GM18507 (cell line): ENCODE data around the gene MRTO4.
"Not testable (repeated sequence)": the region's sequence is repeated elsewhere in the genome, so short reads cannot be mapped to it uniquely, and the experiment has no call there.

ENCODE experiments used
- DNase-seq: peaks from one replicate; pipeline ENCODE4 v3.0.0; 2011; ENCODE audit warnings: low read depth; ENCODE audit not compliant: insufficient read length; ENCODE audit errors: extremely low spot score
- FAIRE-seq: peaks from 2 replicates; lab custom pipeline; 2011; peaks lifted over from hg19 to GRCh38; lab: Jason Lieb, UNC

Gene MRTO4

DNA sequence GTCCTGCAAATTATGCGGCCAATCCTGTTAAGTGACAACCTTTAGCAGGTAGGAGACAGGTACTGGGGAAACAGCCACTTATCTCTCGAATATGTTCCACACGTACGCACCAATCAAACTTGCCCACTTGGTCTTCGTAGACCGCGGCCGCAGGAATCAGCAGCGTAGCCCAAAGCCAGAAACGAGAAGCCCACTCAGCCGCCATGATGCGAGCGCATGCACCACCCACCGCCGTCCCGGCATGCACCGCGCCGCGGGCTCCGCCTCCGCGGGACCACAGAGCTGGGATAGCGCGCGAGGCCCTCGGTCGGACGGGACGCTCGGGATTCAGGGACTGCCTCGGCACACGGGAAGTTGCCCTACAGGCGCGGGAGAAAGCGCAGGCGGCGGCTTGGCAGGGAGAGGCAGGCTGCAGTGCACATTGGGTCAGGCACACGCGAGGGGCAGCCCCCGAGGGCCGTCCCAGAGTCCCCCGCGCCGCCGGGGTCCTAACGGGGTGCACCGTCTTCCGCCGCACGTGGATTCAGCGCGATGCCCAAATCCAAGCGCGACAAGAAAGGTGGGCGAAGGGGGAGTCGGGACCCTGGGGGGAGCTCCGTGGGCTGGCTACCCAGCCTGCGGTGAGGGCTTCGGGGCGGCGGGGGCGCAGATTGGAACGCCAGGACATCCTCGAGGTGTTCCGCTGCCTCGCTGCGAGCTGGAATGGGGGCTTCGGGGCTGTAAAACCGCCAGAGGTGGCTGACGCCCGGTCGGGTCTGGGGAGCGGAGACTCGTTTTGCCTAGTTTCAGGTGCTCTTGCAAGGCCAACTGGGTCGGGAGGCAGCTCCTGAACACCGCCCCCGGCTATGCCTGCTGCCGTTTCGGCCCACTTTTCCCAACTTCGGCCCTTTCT lies at the start of gene MRTO4, which contains the start of gene EMC1:
Gene MRTO4 (plus strand): TSS at position 501 of the 892 bp plus-strand sequence. CDS start 31 bp downstream, at position 532.
Gene EMC1 (minus strand): TSS at position 220 of the 892 bp plus-strand sequence. CDS start 15 bp downstream, at position 205.
- FAIRE-seq (peak; percentile 92), DNase-seq (peak; percentile 89)

DNA sequence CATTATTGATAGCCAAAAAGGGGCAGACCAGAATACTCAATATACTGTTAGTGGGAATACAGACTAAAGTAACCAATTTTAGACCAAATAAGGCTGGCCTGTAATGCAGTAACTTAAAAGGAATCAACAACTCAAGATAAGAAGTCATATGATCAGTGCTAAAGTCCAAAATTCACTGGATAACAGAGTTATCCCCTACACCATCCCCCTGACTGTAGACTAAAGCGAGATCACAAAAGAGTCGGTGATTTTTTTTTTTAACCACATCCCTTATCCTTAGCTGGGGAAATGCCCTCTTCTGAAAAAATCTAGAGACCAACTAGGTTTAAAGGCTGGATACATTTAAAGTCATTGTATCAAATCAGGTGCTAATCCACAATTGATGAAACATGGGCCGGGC lies 49.2 kb upstream of the MRTO4 start:
- DNase-seq (no peak), FAIRE-seq (no peak)

DNA sequence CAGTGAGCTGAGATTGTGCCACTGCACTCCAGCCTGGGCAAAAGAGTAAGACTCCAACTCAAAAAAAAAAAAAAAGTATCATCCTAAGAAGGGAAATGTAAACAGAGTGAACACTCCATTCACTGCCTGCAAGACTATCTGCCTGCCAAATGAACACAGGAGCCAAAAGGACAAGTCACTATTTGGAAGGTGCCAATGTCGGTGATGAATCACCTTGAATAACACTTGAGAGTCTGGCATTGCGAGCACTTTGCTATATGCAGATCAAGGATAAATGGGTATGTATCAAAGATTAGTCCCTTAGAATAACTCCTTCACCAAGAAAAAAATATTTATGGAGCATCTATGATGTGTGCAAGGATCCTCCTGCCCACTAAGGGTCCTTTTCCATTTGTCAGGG lies 48.2 kb upstream of the MRTO4 start:
- FAIRE-seq: no peak

DNA sequence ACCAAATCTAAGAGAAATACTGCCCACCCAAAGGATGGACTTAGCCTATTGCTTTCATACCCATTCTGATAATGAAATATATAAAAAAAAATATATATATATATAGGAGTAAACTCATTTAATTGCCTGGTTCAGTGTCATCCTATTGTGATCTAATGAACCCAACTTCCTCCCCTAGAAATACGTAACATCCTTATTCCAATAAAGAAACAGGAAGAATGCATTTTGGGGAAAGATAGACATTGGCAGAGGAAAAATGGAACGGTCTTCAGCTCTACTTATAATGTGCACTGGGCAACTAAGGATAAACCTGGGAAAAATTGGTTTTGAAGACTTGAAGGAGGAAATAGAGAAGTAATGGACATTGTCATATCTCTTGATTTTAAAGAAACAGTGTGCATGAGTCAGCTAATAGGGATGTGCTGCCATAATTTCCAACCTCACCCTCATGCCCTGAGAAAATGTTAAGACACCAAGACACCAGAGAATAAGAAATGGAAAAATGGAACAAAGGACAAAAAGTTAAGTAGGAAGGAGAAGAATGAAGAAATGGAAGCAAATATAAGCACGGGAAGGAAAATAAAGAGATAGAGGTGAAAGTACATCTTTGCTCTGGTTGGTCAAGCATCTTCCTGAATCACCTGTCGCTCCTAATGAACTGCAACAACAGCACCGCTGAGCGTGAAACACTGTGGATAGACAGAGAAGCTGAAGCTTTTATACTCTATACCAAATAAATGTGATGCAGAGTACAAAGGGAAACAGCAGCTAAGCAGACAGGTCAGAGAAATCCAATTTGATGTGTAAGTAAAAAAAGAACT lies 46.9 kb upstream of the MRTO4 start:
- FAIRE-seq (no peak), DNase-seq (no peak)

More for the DNA sequence above, 48.2 kb upstream of the MRTO4 start:
- no peak for DNase-seq

DNA sequence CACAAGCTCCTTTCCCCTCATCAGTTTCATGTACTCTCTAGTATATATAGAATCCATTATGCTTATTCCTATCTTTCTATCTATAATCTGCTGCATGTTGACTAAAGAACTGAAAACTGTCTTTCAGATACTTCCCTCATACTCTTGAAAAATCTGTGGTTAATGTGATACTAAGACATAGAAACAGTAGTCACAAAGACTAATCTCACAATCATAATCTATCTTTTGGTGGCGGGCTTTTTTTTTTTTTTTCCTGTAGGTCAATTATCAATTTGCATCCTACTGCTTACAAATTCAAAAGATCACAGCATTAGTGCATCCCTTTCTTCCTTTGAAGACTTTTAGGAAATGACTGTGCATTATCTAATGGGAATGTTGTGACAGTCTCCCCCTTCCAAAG lies 46.2 kb upstream of the MRTO4 start:
- peak; percentile 11 for DNase-seq
- FAIRE-seq: no peak

DNA sequence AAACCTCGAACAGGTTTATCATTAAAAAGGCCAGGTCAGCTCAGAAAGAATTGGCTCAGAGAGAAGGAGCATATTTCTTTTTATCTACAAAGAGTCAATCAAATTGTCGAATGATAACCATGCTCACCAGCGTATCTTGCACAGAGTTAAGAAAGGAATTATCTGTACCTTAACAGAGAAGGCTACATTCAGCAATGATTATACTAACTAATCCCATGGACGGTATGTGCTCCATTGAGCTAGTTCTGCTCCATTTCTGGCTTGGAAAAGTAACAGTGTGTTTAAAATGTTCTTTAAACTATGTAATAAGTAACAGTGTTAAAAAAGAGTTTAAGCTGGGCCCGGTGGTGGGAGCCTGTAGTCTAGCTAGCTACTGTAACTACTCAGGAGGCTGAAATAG lies 45.8 kb upstream of the MRTO4 start:
- FAIRE-seq: no peak
- DNase-seq: no peak

DNA sequence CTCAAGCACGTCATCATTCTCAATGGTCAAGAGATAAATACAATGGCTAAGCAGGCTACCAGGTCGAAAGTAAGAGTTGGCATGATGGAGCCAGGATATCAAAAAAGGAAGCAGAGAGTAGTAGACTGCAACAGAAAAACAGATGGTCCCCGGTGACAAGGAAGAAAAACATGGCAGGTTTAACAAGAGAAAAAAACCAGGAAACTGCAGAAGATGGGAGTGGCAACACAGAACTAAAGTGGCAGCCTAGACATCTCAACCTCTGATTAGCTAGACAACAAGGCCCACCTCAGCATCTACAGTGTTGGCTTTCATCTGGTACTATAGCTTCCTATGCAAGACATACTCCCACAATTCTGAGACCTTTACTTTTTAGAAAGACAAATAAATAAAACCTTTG lies 44.7 kb upstream of the MRTO4 start:
- DNase-seq (no peak), FAIRE-seq (no peak)

DNA sequence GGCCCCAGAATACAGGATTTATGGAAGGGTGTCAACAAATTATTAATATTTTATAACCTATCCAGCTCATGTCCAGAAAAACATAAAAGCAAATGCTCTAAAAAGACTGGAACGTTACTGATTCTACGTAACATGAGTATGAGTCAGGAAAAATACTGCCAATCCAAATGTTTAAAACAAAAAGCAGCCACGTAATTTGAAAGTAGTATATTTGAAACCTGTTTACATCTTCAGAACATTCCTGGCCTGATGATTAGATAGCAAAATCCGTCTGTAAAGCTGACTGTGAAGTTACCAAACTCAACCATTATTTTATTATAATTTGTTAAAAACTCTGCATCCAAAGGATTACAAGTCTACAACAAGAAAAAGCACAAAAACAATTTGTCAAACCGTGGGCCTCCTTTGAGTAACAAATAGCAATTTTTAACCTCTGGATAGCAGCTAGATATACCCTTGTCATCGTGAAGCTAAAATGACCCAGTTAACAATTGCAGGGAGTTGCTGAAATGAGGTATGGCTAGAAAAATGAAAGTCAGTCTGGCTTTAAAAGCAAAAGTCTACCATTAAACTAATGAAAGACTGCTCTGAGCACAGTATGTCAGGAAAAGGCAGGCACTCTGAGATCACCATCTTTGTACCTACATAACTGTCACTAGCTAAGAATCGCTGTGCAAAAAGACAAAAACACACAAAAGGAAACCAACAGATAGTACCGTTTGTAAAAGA lies 42.7 kb upstream of the MRTO4 start:
- FAIRE-seq: no peak

DNA sequence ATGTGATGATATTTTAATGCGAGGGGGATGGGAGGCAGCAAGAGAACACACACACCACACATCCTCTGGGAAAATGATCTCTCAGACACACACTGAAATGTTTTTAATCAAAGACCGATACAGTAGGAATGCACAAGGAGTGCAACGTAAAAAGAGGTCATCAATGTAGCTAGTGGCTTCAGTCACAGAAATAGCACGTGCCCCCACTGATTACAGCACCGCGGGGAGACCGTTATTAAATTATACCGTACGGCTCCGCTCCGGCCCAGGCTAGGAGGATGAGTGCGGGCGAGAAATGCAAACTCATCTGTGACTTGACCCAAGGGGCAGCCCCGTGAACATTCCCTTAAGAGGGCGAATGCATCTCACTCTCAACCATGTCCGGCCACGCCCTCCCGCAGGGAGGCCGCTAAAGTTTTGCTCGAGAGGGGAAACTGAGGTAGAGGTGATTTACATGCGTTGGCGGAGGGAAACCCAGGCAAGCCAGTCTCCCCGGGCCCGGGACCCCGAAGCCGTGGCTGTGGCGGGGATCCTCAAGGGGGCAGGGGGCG lies 42.1 kb upstream of the MRTO4 start:
- DNase-seq: peak; percentile 32
- FAIRE-seq: peak; percentile 78

More for the DNA sequence above, 42.7 kb upstream of the MRTO4 start:
- DNase-seq: no peak

DNA sequence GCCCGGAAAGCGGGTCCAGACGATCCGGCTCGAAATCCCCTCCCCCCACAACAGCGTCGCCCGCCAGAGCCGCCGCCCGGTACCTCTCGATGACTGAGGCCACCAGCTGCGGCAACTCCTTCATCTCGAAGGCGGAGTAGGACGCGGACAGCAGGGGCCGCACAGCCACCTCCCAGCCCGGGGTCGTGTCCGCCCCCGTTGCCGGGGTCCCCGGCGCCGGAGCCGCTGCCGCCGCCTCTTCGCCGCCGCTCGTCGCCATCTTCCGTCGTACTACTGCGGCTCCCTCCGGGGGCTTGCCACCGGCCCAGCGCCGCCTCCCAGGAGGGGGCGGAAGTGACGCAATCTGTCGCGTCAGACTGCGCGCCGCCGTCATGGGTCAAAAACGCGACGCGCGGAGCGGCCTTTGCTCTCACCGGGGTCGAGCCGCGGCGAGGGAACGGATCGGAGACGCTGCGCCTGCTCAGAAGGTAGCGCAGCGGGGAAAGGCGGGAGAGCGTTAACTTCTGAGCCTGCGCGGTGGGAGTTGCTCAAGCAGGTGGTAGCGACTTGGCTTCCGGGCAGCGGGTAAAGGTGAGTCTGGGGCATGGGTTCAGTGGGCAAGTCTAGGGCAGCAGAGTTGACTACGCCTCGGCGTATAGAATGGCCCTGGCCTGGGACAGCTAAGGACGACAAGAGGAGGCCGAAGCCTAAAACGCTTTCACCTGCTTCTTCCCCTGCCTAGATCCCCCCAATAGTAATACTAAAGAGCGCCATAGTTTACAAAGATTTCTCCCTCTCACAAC lies 41.4 kb upstream of the MRTO4 start, which contains the start of gene UBR4:
Gene UBR4 (minus strand): TSS at position 277 of the 782 bp plus-strand sequence. CDS start 18 bp downstream, at position 259.
- DNase-seq: peak; percentile 84
- FAIRE-seq: peak; percentile 96

DNA sequence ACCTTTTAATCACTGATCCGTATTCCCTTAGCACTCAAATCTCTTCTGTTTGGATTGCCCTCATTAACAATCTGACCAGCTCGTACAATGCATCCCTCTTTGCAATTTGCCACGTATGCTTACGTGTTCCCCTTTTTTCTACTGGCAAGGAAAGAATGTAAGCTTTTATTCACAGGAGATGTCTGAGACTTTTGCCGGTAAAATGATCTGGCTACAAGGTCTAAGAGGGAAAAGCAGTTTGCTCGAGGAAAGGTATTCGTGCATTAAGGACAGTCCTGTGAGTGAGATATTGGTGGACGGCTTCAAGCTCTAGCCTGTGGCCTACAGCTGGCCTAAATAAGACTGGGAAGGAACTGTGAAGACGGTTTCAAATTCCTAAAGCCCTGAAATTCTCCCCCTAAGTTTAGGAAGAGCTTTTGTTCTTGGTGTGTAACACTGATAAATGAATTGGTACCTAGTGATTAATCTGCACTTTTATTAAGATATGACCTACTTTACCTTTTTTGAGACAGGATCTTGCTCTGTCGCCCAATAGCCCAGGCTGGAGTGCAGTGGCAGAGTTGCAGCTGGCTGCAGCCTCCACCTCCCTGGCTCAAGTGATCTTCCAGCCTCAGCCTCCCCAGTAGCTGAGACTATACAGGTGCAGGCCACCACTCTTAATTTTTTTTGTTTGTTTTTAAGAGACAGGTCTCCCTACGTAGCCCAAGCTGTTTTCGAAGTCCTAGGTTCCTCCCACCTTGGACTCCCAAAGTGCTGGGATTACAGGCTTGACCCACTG lies 40.6 kb upstream of the MRTO4 start:
- FAIRE-seq (peak; percentile 33), DNase-seq (no peak)

DNA sequence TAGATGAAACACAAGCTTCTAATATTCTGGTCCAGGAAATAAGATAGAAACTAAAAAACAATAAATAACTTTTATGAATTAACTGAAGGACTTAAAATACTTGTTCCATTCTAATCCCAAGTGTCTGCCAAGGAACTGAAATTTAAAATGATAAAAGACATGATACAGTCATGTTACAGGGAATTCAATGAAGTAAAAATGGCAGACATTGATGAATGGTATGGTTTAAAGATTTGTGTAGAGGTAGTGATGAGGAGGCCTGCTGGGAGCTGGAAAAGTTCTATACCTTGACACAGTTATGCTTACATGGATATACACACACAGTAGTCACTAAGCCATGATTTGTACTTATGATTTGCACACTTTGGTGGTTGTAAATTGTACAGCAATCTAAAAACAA lies 39.4 kb upstream of the MRTO4 start:
- FAIRE-seq (no peak), DNase-seq (no peak)

DNA sequence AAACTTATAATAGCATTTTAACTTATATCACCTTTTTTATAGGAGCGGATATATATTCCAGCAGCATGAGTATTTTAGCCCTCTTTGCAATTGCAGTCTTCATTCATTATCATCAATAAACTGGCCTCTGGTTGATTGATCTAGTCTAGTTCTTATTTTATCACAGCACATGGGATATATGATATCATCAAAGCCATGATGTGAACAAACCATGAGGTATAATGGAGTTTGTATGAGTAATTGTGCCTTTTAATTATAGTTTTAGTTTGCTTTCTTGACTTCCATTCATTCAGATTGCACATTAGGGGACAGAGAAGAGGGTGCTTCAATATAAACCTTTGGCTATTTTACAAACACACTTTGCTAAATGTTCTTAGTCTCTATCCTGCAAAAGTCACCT lies 38.0 kb upstream of the MRTO4 start:
- no peak for FAIRE-seq

DNA sequence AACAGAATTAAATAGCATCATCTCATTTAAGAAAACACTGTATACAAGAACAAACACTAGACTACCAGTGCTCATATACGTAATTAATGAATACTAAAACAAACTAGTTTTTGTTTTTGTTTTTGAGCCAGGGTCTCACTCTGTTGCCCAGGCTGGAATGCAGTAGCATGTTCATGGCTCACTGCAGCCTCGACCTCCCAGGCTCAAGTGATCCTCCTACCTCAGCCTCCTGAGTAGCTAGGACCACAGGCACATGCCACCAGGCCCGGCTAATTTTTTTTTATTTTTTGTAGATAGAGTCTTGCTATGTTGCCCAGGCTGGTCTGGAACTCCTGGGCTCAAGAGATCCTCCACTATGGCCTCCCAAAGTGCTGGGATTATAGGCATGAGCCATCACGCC lies 35.0 kb upstream of the MRTO4 start:
- FAIRE-seq, DNase-seq: not testable (repeated sequence)

More for the DNA sequence above, 38.0 kb upstream of the MRTO4 start:
- DNase-seq: no peak

DNA sequence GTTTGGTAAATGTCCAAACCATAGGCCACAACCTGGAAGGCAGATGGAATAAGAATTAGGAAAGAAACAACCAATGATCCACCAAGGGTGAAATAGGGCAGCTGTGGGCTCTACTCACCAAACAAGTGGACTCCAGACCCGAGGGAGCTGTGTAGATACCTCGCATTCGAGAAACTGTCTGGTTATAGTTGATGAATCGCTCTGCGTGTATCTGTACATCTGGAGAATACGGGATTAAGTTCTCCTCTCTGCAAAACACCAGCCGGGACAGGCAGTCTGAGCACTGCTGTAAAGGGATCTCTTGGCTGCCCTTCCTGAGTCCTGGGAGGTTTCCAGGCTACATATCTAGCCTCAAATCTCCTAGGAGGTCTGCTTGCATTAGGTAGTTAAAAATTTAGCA lies 32.2 kb upstream of the MRTO4 start:
- FAIRE-seq: no peak
- no peak for DNase-seq

DNA sequence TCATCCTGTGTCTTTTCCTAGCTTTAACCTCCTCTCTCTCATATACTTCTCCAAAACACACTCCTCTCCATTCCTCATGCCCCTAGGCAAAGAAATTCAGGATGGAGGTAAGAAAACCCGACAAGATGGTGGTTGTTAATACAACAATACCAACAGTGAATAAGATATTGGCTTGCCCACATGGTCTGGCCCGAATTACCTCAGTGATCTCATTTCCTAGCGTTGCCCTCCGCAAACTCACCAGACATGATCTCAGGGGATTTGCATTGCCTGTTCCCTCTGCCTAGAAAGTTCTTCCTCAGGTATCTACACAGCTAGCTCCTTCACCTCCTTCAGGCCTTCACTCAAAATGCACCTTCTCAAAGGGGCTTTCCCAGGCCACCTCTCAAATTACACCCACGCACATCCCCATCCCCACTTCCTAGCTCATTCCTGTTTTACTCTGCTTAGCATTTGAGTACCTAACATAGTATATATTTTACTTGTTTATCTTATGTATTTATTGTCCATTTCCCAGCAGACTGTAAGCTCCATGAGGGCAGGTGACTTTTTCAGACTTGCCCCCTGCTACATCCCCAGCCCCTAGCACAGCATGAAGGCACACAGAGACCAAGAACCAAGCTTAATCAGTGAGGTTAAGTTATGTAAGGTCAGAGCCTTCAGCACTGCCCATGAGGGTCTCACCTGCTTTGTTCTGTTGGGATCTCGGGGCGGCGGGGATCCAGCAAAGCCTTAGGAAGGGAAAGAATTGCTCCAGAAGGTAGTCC lies 31.3 kb upstream of the MRTO4 start:
- no peak for DNase-seq
- peak; percentile 48 for FAIRE-seq

DNA sequence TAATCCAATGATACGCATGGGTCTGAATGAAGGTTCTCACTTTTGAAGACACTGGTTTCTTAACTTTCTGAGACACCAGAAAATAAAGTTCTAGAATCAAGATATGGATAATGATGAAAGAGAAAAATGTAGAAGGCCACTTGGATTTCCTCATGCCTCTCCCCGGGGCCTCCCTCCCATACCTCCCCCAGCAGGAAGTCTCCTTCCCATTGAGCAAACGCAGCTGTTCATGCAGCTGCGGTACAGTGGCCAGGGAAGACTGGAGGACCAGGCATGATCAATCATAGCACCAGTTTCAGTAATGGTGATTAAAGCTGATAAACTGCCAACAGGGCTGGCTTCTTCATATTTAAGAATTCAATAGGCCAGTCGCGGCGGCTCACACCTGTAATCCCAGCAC lies 30.6 kb upstream of the MRTO4 start:
- DNase-seq (no peak), FAIRE-seq (no peak)
